Measurements from ENCODE around the gene TMCO5A.

DNA sequence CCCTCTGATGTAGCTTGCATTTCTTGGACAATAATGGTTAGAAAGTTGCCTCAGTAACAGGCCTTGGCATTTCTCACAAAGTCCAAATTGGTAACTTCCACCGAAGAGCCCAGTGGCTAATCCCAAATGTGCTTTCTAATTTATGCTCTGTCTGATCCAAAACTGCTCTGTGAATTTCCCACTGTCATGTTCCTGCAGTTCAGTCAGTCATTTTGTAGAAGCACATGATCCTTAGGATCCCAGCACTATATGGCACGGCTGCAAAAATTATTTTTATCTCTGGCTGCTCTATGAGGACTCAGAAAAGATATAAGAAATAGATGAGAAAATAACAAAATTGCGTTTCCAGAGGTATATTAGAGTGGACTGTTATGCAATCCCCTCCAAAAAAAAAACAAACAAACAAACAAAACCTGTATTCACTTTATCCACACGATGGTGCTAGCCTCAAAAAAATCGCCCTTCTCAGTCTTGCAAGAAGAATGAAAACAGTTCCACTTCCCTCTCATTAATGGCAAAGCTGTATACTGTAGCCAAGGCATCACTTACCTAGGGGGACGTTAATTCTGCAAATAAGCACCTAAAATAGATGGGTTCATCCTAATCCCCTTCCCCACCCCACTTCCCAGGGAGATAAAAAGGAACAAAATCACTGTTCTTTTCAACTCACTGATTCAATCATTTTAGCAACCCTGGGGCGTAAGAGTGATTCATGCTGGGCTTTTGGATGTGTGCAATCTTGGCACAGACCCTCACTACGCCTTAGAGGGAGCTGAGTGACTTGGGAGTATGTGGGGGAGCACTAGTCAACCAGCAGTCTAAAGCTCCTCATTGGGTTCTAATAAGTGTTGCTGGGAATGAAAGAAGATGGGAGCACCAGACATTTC lies 61.3 kb downstream of the TMCO5A start:
- TF ChIP-seq POLR2AphosphoS5 (IDR thresholded peaks at IDR 0.05) = no peak
- TF ChIP-seq, protein P1, sequence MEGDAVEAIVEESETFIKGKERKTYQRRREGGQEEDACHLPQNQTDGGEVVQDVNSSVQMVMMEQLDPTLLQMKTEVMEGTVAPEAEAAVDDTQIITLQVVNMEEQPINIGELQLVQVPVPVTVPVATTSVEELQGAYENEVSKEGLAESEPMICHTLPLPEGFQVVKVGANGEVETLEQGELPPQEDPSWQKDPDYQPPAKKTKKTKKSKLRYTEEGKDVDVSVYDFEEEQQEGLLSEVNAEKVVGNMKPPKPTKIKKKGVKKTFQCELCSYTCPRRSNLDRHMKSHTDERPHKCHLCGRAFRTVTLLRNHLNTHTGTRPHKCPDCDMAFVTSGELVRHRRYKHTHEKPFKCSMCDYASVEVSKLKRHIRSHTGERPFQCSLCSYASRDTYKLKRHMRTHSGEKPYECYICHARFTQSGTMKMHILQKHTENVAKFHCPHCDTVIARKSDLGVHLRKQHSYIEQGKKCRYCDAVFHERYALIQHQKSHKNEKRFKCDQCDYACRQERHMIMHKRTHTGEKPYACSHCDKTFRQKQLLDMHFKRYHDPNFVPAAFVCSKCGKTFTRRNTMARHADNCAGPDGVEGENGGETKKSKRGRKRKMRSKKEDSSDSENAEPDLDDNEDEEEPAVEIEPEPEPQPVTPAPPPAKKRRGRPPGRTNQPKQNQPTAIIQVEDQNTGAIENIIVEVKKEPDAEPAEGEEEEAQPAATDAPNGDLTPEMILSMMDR (IDR thresholded peaks at IDR 0.05) = peak in 3 of 4 experiments; percentile 35 to 52 (median 43)

All from prostate gland (tissue), 2 donors.